Right ventricle myocardium inferior (tissue), 1 donor: Measurements from ENCODE around the gene SLC16A11. TPM values are rescaled to one million over a fixed set of nuclear protein-coding genes. Genes with fewer than 3 reads are reported as not detected.
"Not testable (repeated sequence)": the region's sequence is repeated elsewhere in the genome, so short reads cannot be mapped to it uniquely, and the experiment has no call there.

Experiments used
- ATAC-seq: fragments of 200-7000 bp; cut with Tn5 transposase; one replicate; pipeline ENCODE4 v1.9.1; 2020; ENCODE audit warnings: mild to moderate bottlenecking, moderate library complexity
- DNase-seq: peaks from one replicate; pipeline ENCODE4 v3.0.0; 2021; ENCODE audit errors: missing footprints
- intact Hi-C: fragments of 100-400 bp; cut with DNase I; formaldehyde crosslinking; loops from one replicate; pipeline ENCODE4 v1.11.0; 2022
- long read RNA-seq: library from polyadenylated mRNA; unstranded; transcript quantifications from one replicate; pipeline ENCODE4 v2.0.0, GENCODE V29; 2021
- total RNA-seq: library from RNA; stranded (reverse); fragmentation: NEBNext Ultra II Directional; extraction: Animal tissue kit (Norgen Biotek cat#: 25700); gene quantifications from one replicate; pipeline ENCODE4 v1.2.1, GENCODE V29; 2021
- donor health status: DM: no; HTN: yes; CAD: no; lungs with severe emphysema.

The SLC16A11 gene, protein sequence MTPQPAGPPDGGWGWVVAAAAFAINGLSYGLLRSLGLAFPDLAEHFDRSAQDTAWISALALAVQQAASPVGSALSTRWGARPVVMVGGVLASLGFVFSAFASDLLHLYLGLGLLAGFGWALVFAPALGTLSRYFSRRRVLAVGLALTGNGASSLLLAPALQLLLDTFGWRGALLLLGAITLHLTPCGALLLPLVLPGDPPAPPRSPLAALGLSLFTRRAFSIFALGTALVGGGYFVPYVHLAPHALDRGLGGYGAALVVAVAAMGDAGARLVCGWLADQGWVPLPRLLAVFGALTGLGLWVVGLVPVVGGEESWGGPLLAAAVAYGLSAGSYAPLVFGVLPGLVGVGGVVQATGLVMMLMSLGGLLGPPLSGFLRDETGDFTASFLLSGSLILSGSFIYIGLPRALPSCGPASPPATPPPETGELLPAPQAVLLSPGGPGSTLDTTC
- total RNA-seq, result 0.78 TPM
- long read RNA-seq, result 0 reads

DNA sequence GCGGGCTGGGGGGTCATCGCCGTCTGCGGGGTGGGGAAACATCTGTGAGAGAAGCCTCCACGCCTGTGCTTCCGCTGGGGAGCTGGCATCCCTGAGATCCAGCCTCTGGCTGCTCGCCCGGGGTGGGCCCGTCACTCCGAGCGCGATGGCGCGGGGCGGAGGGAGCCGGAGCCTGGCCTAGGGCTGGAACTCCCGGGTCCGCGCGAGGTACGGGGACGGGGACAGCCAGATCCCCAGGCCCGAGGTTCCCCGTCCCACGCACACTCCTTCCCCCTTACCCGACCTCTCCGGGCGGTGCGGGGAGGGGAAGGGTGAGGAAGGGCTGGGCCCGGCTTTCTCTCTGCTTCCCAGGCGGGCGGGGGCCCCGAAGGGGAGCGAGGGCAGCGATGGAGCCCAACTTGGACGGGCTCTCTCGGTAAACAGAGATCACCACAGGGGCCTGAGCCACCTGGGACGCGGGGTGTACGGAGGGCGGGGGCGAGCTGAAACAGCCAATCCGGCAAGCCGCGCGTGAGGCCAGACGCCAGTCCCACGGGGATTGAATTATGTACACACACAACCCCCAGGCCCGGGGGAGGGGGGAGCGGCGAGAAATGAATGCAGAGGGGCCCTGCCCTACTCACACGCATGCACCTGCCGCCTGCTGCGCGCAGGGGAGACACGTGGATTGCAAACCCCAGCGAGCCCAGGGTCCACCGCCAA, at the start of gene SLC16A11:
Gene SLC16A11 (minus strand): TSS at position 596 of the 702 bp plus-strand sequence. CDS start 579 bp downstream, at position 17.
- intact Hi-C loops, result no loop called here
- peak; percentile 55 for ATAC-seq
- peak; percentile 75 for DNase-seq

DNA sequence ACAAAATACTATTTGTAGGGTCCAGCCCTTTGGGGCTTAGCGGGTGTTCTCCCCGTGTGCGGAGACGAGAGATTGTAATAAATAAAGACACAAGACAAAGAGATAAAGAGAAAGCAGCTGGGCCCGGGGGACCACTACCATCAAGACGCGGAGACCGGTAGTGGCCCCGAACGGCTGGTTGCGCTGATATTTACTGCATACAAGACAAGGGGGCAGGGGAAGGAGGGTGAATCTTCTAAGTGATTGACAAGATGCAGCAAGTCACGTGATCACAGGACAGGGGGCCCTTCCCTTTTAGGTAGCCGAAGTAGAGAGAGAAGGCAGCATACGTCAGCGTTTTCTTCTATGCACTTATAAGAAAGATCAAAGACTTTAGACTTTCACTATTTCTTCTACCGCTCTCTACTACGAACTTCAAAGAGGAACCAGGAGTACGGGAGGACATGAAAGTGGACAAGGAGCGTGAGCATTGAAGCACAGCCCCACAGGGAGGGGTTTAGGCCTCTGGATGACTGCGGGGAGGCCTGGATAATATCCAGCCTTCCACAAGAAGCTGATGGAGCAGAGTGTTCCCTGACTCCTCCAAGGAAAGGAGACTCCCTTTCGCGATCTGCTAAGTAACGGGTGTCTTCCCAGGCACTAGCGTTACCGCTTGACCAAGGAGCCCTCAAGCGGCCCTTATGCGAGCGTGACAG, 47.6 kb upstream of the SLC16A11 start:
- ATAC-seq, DNase-seq, intact Hi-C loops: not testable (repeated sequence)

DNA sequence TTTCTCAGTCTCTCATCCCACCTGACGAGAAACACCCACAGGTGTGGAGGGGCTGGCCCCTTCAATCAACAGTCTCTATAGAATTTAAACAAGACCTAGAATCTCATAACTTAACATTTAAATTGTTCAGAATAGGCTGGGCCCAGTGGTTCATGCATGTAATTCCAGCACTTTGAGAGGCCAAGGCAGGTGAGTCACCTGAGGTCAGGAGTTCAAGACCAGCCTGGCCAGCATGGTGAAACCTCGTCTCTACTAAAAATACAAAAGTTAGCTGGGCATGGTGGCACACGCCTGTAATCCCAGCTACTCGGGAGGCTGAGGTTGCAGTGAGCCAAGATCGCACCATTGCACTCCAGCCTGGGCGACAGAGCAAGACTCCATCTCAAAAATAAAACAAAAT, 45.7 kb upstream of the SLC16A11 start:
- DNase-seq, intact Hi-C loops, ATAC-seq: not testable (repeated sequence)

DNA sequence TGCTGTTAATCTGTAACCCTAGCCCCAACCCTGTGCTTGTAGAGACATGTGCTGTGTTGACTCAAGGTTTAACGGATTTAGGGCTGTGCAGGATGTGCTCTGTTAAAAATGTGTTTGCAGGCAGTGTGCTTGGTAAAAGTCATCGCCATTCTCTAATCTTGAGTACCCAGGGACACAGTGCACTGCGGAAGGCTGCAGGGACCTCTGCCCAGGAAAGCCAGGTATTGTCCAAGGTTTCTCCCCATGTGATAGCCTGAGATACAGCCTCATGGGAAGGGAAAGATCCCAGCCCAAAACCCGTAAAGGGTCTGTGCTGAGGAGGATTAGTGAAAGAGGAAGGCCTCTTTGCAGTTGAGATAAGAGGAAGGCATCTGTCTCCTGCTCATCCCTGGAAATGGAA, 44.5 kb upstream of the SLC16A11 start:
- intact Hi-C loops, ATAC-seq, DNase-seq: not testable (repeated sequence)

DNA sequence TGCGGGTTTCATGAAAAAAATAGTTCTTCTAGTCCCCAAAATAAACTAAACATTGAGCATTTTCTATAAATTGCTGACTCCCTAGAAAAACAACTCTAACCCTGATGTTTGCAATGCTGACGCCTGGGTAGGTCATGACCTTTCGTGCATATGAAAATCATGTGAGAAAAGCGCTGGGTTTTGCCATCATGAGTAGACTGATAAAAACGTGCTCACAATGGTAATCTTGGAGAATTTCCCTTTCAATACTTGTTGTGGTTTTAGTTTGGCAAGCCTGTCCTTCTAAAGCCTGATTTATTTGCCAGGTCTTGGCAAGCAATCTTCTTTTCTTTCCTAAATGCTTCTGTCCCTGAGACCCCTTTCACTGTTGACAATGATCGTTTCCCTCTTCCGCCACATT, 40.2 kb upstream of the SLC16A11 start:
- DNase-seq, result no peak
- ATAC-seq, result no peak
- intact Hi-C loops, result no loop called here

DNA sequence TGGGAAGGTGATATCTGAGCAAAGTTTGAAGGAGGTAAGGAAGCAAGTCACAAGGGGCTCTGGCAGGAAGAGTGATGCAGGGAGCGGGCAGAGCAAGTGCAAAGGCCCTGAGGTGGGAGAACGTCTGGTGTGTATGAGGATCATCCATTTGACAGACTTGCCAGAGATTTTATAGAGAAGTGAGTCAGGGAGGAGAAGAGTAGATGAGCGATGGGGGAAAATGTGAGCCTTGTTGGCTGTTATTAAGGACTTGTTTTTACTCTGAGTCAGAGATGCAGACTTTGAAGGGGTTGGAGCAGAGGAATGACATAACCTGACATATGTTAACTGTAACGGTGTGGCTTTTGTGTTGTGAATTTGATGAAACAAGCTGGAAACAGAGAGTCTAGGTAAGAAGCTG, 39.7 kb upstream of the SLC16A11 start:
- ATAC-seq, result no peak
- intact Hi-C loops, result no loop called here
- no peak for DNase-seq

DNA sequence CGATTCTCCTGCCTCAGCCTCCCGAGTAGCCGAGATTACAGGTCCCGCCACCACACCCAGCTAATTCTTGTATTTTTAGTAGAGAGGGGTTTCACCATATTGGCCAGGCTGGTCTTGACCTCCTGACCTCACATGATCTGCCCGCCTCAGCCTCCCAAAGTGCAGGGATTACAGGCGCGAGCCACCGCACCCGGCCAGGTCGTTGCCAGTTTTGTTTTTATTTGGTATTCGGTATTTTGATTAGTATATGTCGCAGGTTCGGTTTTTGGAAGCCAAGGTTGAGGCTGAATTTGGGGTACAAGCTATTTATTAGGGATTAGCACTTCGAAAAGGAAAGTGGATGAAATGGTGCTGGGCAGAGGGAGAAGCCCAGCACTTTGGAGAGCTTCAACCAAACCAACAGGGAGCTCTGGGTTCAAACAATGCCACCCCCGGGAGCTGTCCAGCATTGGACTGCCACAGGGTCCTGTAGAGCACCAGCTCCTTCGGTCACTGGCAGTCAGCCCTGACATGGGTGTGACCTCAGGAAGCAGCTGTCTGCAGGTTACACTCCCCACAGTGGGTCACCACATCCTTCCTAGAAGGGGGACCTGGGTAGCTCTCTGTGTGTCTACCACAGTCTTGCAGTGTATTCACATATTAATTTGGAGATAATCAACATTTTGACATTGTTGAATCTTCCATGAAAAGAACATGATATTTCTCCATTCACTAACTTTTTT, 37.6 kb upstream of the SLC16A11 start:
- intact Hi-C loops, result no loop called here
- DNase-seq, result no peak
- no peak for ATAC-seq

DNA sequence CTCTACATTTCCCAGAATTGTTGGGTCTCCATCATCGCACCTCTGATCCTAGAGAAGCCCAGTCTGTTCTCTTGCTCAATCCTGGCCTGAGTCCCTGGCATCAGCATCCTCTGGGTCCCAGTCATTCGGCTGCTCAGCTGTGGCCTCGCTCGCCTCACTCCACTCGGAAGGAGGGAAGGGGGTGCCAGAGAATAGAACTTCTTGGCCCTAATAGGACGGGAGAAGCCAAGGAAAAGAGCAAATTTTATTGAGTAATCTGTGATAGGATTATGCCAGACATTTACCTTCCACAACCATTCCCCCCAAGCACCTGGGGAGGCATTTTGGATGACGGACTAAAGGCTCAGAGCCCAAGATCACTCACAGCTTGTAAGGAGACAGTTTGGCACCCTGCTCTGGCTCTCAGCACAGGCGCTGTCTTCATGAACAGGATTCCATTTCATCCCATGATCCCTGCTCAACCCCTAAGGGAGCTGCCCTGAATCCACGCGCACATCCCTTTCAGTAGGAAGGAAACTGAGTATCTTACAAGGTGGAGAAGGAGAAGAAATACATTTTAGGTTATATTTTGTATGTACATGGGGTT, 36.7 kb upstream of the SLC16A11 start:
- peak; percentile 93 for ATAC-seq
- DNase-seq, result no peak
- intact Hi-C loops, result no loop called here

DNA sequence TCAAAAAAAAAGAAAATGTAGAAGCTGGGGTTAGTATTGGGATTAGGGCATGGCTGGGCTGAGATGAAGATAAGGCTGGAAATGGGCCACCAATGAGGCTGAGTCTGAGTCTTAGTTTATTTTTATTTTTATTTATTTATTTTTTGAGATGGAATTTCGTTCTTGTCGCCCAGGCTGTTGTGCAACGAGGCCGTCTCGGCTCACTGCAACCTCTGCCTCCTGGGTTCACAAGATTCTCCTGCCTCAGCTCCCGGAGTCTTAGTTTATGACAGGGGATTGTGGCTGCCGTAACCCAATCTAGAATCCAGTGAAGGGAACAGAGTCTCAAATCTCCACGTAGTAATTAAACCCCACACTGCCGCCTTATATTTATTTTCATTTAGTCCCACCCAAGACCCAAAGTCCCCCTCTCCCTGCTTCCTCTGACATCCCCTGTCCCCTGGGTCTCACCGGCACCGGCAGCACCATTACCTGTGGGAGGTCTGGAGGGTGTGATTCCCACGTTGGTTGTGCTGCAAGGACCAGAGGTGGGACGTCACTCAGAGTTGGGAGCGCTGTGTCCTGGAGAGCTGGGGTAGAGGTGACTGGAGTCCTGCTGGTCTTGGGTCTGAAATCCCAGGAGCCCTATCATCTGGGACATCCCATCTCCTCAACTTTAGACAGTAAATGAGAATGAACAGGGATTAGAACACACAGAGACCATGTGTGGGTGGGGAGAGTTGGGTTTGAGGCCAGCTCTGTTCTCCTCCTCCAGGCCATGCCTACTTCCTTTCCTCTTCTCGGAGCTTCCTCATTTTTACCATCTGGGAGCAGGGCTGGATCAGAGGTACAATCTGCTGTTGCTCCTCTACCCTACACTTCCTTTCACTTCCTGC, 35.9 kb upstream of the SLC16A11 start, which contains the start of gene CLEC10A:
Gene CLEC10A (minus strand): TSS at position 671 of the 875 bp plus-strand sequence. CDS start 1,439 bp downstream, outside the sequence.
- intact Hi-C loops, result no loop called here
- no peak for ATAC-seq

DNA sequence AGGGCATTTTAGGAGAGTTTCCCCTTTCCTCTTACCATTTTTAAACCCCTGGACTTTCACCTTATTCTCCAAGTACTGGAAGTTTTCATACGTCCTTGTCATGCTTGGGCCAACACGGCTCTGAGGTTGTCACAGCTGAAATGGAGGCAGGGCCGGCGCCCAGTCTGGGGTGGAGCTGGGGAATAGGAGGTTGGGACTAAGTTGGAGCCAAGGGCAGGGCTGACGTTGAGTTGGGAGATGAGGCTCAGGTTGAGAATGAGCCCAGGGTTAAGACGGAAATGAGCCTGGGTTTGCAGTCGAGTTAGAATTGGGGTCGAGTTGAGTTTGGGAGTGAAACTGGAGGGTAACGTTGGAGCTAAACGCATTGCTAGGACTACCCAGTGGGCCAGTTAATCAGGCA, 34.8 kb upstream of the SLC16A11 start:
- DNase-seq (no peak), ATAC-seq (no peak)
- intact Hi-C loops, result no loop called here

More for the DNA sequence above, 35.9 kb upstream of the SLC16A11 start, which contains the start of gene CLEC10A:
- no peak for DNase-seq

DNA sequence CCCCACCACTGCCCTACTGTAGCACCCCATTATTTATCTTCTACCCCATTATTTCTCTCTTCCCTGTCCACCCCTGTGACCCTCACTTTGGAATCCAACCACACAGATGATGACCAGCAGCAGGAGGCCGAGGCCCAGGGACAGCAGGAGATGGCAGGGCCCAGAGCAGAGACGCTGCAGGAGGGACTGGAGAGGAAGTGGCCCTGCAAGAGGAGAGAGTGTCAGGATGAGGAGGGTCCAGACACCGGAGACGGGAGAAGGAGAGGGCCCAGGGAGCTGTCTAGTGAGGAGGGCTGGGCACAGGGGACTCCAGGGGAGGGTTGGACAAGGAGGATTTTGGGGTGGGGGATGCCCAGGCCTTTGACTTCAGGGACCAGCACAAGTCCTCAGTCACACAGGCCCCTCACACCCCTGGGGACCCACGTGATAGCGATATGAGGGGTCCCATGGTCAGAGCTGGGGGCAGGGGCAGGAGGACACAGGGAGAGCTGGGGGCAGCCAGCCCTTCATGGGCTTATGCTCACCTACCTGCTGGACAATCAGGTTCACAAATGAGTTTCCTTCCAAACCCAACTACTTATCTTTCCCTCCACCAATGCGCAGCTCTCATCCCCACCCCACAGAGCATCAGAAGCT, 34.1 kb upstream of the SLC16A11 start:
- DNase-seq, result no peak
- intact Hi-C loops, result no loop called here
- no peak for ATAC-seq

DNA sequence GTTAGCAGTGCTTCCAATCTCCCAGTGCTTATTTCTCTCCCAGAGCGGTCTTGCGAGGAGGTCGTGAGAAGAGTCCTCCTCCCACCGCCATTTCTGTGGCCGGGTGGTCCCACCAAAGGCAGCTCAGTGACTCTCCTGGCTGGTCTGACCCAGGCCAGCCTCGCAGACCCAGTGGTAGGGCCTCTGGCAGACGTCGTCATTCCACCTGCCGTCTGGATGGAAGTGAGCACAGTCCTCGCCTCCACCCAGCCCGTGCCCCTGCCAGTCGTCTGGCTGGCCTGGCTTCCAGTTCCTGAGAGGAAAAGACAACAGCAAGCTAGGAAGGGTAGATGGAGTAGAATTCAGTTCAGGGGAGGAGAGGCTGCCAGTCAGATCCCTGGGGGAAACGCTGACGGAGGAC, 31.0 kb upstream of the SLC16A11 start:
- intact Hi-C loops, result no loop called here
- no peak for DNase-seq
- no peak for ATAC-seq

DNA sequence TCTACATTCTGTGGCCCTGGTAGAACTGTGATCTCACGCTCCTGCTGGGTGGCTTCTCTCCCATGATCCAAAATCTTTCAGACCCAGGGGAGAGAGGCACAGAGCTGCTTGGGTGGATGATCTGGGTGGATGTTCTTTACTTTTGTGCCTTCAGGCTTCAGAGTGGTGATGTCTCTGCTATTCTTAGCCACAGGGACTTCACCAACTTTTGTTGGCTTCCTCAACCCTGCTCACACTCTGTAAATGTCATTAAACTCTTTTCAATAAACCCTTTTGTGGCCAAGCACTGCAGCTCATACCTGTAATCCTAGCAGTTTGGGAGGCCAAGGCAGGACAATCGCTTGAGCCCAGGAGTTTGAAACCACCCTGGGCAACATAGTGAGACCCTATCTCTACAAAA, 28.5 kb upstream of the SLC16A11 start:
- ATAC-seq (no peak), DNase-seq (no peak)
- intact Hi-C loops, result no loop called here

DNA sequence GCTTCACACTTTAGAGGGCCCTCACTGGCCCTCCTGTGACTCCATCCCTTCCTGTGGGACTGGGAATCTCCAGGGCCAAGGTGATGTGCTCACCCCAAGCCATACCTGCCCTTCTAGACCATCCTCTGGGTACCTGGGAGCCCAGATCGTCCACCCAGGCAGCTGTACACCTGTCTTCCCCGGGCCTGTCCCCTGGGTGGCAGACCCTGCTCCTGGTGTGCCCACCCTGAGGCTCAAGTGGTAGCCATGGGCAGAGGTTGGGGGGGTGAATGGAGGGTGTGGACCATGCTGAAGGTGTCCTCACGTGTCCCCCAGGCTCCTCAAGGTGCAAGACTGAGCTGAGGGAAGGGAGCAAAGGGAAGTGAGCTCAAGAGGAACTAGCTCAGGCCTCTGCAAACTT, 26.8 kb upstream of the SLC16A11 start:
- intact Hi-C loops, result no loop called here
- no peak for DNase-seq
- ATAC-seq, result no peak

DNA sequence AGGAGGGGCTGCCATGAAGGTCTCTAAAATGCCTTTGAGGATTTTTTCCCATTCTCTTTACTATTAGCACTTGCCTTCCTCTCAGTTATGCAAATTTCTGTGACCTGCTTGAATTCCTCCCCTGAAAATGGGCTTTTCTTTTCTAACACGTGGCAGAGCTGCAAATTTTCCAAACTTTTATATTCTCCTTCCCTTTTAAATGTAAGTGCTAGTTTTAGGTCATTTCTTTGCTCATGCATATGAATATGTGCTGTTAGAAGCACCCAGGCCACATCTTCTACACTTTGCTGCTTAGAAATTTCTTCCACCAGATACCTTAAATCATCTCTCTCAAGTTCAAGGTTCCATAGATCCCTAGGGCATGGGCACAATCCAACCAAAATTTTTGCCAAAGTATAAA, 24.4 kb upstream of the SLC16A11 start:
- no peak for ATAC-seq
- no peak for DNase-seq
- intact Hi-C loops, result no loop called here

DNA sequence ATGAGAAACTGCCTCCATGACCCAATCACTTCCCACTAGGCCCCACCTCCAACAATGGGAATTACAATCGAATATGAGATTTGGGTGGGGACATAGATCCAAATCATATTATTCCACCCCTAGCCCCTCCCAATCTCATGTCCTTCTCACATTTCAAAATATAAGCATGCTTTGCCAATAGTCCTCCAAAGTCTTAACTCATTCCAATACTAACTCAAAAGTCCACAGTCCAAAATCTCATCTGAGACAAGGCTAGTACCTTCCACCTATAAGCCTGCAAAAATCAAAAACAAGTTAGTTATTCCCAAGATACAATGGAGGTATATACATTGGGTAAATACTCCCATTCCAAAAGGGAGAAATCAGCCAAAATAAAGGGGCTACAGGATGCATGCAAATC, 23.3 kb upstream of the SLC16A11 start:
- intact Hi-C loops, result no loop called here
- DNase-seq, result no peak
- no peak for ATAC-seq

DNA sequence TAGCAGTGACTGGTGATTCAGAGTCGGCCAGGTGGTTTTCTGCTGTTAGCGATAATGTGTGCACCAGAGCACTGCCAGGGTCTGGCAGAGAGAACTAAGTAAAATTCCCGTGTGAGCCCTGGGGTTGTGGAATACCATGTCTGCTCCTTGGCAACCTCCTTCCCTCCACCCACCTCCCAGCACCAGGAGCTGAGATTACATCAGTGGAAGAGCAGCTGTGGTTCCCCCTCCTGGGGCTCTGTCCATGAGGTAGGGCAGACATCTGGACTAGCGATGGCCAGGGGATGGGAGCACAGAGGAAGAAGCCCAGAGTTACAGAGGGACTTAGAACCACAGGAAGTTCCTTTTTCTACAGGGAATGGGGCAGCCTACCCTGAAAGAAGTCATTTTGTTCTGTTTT, 20.4 kb upstream of the SLC16A11 start:
- no peak for DNase-seq
- intact Hi-C loops, result no loop called here
- ATAC-seq, result no peak
